Gastroesophageal sphincter (tissue), 3 donors: ENCODE results near the gene KRT15.

Source experiments
- CTCF ChIP-seq, 4 experiments: fragments of 200-600 bp in 2 of 4; fragments of 450-650 bp in 2 of 4; sonication (generic) in 1 of 4; IDR thresholded peaks; one replicate each; pipeline ENCODE4 v1.5.1; 2017 to 2019; ENCODE audit warnings: antibody characterized with exemption in 4 of 4, mild to moderate bottlenecking in 2 of 4, moderate library complexity in 2 of 4
- EP300 ChIP-seq: sonication (generic); formaldehyde crosslinking; IDR thresholded peaks from one replicate; pipeline ENCODE4 v1.6.1; 2017; ENCODE audit warnings: antibody characterized with exemption, mild to moderate bottlenecking

- TF ChIP-seq EP300 (no peak), CTCF (IDR thresholded peaks at IDR 0.05) (no peak)
Measured at GRCh38 chr17:41527063-41528023, 8.7 kb upstream of the KRT15 start.
